Neural cell (in vitro differentiated cells): ENCODE measurements around the gene MYO1G. TPM values are rescaled to one million over a fixed set of nuclear protein-coding genes. Genes with fewer than 3 reads are reported as not detected.

Source experiments
- H2AFZ ChIP-seq: fragments of 200-600, 300-800 bp; sonication (generic), shearing (Covaris generic); 2 replicates; pipeline ENCODE4 v1.6.0; 2014; ENCODE audit warnings: low read depth, mild to moderate bottlenecking, antibody characterized with exemption, low read length, moderate library complexity
- H3F3A ChIP-seq: fragments of 200-600 bp; shearing (Covaris generic); 2 replicates; pipeline ENCODE4 v1.6.1; 2016; ENCODE audit warnings: mild to moderate bottlenecking, moderate library complexity, mixed read lengths, antibody characterized with exemption, low read length; ENCODE audit not compliant: insufficient read depth, poor library complexity, severe bottlenecking
- H3K27ac ChIP-seq: fragments of 200-600, 300-800 bp; sonication (generic), shearing (Covaris generic); 2 replicates; pipeline ENCODE4 v1.5.1; 2014; ENCODE audit warnings: mild to moderate bottlenecking, low read length, moderate library complexity
- H3K27me3 ChIP-seq: fragments of 300-800, 200-600 bp; sonication (generic), shearing (Covaris generic); 2 replicates; pipeline ENCODE4 v1.6.0; 2014; ENCODE audit warnings: mild to moderate bottlenecking, low read depth, low read length, moderate library complexity; ENCODE audit not compliant: insufficient read depth
- H3K36me3 ChIP-seq: fragments of 300-800, 200-600 bp; sonication (generic), shearing (Covaris generic); 2 replicates; pipeline ENCODE4 v1.5.1; 2014; ENCODE audit warnings: mild to moderate bottlenecking, antibody characterized with exemption, low read length, moderate library complexity; ENCODE audit not compliant: insufficient read depth
- H3K4me2 ChIP-seq: fragments of 300-800, 200-600 bp; sonication (generic), shearing (Covaris generic); 2 replicates; pipeline ENCODE4 v1.6.0; 2014; ENCODE audit warnings: mild to moderate bottlenecking, low read length
- H3K4me3 ChIP-seq: fragments of 300-800, 200-600 bp; sonication (generic), shearing (Covaris generic); 2 replicates; pipeline ENCODE4 v1.5.1; 2014; ENCODE audit warnings: mild to moderate bottlenecking, low read length, moderate library complexity
- H3K79me2 ChIP-seq: fragments of 200-600 bp; shearing (Covaris generic); replicated peaks from 2 replicates; pipeline ENCODE4 v1.6.0; 2014; ENCODE audit warnings: mild to moderate bottlenecking, low read length, moderate library complexity; ENCODE audit not compliant: insufficient read depth
- H3K9ac ChIP-seq: fragments of 300-800, 200-600 bp; sonication (generic), shearing (Covaris generic); 2 replicates; pipeline ENCODE4 v1.6.1; 2016; ENCODE audit warnings: mild to moderate bottlenecking, low read length, mixed read lengths
- H3K9me2 ChIP-seq: fragments of 200-600 bp; shearing (Covaris generic); 2 replicates; pipeline ENCODE4 v1.6.1; 2016; ENCODE audit warnings: mild to moderate bottlenecking, low read length, mixed read lengths; ENCODE audit not compliant: insufficient read depth
- H3K9me3 ChIP-seq: fragments of 200-600, 300-800 bp; sonication (generic), shearing (Covaris generic); 2 replicates; pipeline ENCODE4 v1.6.1; 2016; ENCODE audit warnings: mild to moderate bottlenecking, mixed run types, low read length, moderate library complexity, mixed read lengths
- H4K20me1 ChIP-seq: fragments of 200-600 bp; shearing (Covaris generic); 2 replicates; pipeline ENCODE4 v1.6.1; 2016; ENCODE audit warnings: mild to moderate bottlenecking, mixed run types; ENCODE audit not compliant: insufficient read depth
- CTCF ChIP-seq: fragments of 450-650 bp; IDR thresholded peaks from 2 replicates; pipeline ENCODE4 v1.5.1; 2014; ENCODE audit warnings: antibody characterized with exemption, mild to moderate bottlenecking, moderate library complexity; ENCODE audit not compliant: poor library complexity, severe bottlenecking
- EP300 ChIP-seq: fragments of 450-650 bp; conservative IDR thresholded peaks from 2 replicates; pipeline ENCODE4 v1.6.1; 2014; ENCODE audit warnings: antibody characterized with exemption, mild to moderate bottlenecking, moderate library complexity; ENCODE audit not compliant: poor library complexity, severe bottlenecking
- EZH2 ChIP-seq: fragments of 200-600, 300-800 bp; shearing (Covaris generic), sonication (generic); IDR thresholded peaks from 2 replicates; pipeline ENCODE4 v1.6.1; 2014; ENCODE audit warnings: antibody characterized with exemption, low read length, borderline replicate concordance, mild to moderate bottlenecking; ENCODE audit not compliant: insufficient read depth, poor library complexity, severe bottlenecking
- MXI1 ChIP-seq: fragments of 450-650 bp; conservative IDR thresholded peaks from 2 replicates; pipeline ENCODE4 v1.6.1; 2014; ENCODE audit warnings: antibody characterized with exemption, mild to moderate bottlenecking; ENCODE audit not compliant: poor library complexity, severe bottlenecking
- POLR2AphosphoS5 ChIP-seq: IDR thresholded peaks from 2 replicates; pipeline ENCODE4 v1.6.1; 2012
- RAD21 ChIP-seq: fragments of 450-650 bp; conservative IDR thresholded peaks from 2 replicates; pipeline ENCODE4 v1.6.1; 2014; ENCODE audit warnings: antibody characterized with exemption, mild to moderate bottlenecking, moderate library complexity
- REST ChIP-seq: IDR thresholded peaks from 2 replicates; pipeline ENCODE4 v1.6.1; 2012; ENCODE audit warnings: borderline replicate concordance
- SMC3 ChIP-seq: fragments of 450-650 bp; conservative IDR thresholded peaks from 2 replicates; pipeline ENCODE4 v1.6.1; 2014; ENCODE audit warnings: antibody characterized with exemption, mild to moderate bottlenecking, moderate library complexity; ENCODE audit not compliant: poor library complexity
- TAF1 ChIP-seq: IDR thresholded peaks from 2 replicates; pipeline ENCODE4 v1.6.1; 2012; ENCODE audit warnings: low read depth
- polyA plus RNA-seq: library from polyadenylated mRNA; depleted of rRNA; stranded (reverse); fragments of >200 nt; gene quantifications from 2 replicates; pipeline ENCODE4 v1.2.3, GENCODE V29; 2014

MYO1G gene
- polyA plus RNA-seq, 1 donor from 2014 or later: 0.38 TPM

DNA sequence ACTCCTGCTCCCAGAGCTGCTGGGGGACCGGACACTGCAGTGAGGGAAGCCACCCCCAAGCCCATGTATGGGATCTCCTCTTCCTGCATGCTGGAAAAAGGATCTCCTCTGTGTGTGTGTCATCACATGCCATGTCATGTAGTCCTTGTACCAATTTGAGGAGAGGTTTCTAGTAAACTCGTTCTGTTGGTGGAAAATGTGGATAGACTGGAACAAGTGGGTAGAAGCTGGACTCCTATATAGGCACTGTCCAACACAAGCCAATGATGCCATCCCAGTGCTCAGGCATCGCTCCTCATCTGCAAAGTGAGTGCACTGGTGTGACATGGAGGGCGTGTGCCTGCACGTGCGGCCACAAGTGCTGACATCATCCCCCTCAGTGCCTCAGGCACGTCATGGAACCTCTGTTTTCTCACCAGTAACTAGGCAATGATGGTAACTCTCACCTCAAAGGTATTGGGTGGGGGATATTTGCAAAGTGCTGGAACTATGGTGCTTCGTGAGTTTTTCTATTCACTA lies 19.3 kb downstream of the MYO1G start:
- H3K36me3 ChIP-seq: no peaks in the 10 kb centered on the region
- no peaks in the 10 kb centered on the region for H3K79me2 ChIP-seq
- H3K4me2 ChIP-seq: no peak overlapping the region
- H3K4me3 ChIP-seq: no peak overlapping the region
- peaks cover 22% of the 10 kb centered on the region for H3K27me3 ChIP-seq
- no peaks in the 10 kb centered on the region for H3K9me3 ChIP-seq
- no peaks in the 10 kb centered on the region for H3F3A ChIP-seq
- H3K9ac ChIP-seq: no peak overlapping the region
- no peak for TF ChIP-seq MXI1
- no peak for TF ChIP-seq POLR2AphosphoS5
- TF ChIP-seq TAF1: no peak
- no peak for TF ChIP-seq RAD21
- no peak overlapping the region for H2AFZ ChIP-seq
- no peaks in the 10 kb centered on the region for H4K20me1 ChIP-seq
- H3K9me2 ChIP-seq: no peaks in the 10 kb centered on the region
- no peak overlapping the region for H3K27ac ChIP-seq

DNA sequence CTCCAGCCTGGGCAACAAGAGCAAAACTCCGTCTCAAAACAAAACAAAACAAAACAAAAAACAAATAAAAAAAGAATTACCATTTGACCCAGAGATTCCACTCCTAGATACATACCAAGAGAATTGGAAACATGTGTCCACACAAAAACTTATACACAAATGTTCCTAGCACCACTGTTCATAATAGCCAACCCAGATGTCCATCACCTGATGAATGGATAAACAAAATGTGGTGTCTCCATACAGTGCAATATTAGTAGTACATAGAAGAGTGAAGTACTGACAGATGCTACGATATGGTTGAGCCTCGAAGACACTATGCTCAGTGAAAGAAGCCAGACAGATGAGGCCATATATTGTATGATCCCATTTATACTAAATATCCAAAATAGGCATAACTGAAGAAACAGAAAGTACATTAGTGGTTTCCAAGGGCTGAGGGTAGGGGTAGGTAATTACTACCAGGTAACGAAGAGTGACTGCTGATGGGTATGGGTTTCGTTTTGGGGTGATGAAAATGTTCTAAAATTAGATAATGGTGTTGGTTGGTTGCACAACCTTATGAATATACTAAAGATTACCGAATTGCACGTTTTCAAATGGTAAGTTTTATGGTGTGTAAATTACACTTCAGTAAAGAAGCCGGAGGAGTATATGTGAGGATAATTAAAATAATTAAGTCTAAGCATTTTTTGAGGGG lies 20.0 kb downstream of the MYO1G start:
- Histone ChIP-seq H3K9me3 (no peaks in the 10 kb centered on the region), H3K9me2 (no peaks in the 10 kb centered on the region), H3K9ac (no peak overlapping the region), H3K27me3 (peaks cover 22% of the 10 kb centered on the region), H3F3A (no peaks in the 10 kb centered on the region), H3K4me2 (no peak overlapping the region), H3K79me2 (no peaks in the 10 kb centered on the region), H3K36me3 (no peaks in the 10 kb centered on the region), H4K20me1 (no peaks in the 10 kb centered on the region), H3K4me3 (no peak overlapping the region), H2AFZ (no peak overlapping the region), H3K27ac (no peak overlapping the region)
- TF ChIP-seq REST (no peak), EZH2 (no peak), EP300 (no peak), POLR2AphosphoS5 (no peak), RAD21 (no peak), CTCF (no peak), MXI1 (no peak), SMC3 (no peak), TAF1 (no peak)
